DND-41 (cell line): ENCODE measurements around the gene TNS1.
"Not testable (repeated sequence)": the region's sequence is repeated elsewhere in the genome, so short reads cannot be mapped to it uniquely, and the experiment has no call there.

Source experiments
- EZH2 ChIP-seq: IDR thresholded peaks from 3 replicates; pipeline ENCODE4 v1.6.1; 2012; ENCODE audit warnings: borderline replicate concordance, low read depth, mild to moderate bottlenecking, moderate library complexity, low read length, inconsistent platforms; ENCODE audit not compliant: severe bottlenecking
- TF ChIP-seq, protein P1 (sequence below): IDR thresholded peaks from 2 replicates; pipeline ENCODE4 v1.5.1; 2012; ENCODE audit warnings: borderline replicate concordance, low read length, moderate library complexity, mild to moderate bottlenecking; ENCODE audit not compliant: poor library complexity, severe bottlenecking; ENCODE audit errors: extremely low read depth

DNA sequence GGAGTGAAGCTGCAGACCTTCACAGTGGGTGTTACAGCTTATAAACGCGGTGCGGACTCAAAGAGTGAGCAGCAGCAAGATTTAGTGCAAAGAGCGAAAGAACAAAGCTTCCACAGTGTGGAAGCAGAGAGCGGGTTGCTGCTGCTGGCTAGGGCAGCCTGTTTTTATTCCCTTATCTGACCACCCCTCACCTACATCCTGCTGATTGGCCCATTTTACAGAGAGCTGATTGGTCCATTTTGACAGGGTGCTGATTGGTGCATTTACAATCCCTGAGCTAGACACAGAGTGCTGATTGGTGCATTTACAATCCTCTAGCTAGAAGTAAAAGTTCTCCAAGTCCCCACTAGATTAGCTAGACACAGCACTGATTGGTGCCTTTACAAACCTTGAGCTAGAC is 216.2 kb downstream of the TNS1 start:
- TF ChIP-seq, protein P1, sequence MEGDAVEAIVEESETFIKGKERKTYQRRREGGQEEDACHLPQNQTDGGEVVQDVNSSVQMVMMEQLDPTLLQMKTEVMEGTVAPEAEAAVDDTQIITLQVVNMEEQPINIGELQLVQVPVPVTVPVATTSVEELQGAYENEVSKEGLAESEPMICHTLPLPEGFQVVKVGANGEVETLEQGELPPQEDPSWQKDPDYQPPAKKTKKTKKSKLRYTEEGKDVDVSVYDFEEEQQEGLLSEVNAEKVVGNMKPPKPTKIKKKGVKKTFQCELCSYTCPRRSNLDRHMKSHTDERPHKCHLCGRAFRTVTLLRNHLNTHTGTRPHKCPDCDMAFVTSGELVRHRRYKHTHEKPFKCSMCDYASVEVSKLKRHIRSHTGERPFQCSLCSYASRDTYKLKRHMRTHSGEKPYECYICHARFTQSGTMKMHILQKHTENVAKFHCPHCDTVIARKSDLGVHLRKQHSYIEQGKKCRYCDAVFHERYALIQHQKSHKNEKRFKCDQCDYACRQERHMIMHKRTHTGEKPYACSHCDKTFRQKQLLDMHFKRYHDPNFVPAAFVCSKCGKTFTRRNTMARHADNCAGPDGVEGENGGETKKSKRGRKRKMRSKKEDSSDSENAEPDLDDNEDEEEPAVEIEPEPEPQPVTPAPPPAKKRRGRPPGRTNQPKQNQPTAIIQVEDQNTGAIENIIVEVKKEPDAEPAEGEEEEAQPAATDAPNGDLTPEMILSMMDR: not testable (repeated sequence)
- TF ChIP-seq EZH2: not testable (repeated sequence)
